Umbilical cord (tissue), 2 donors: ENCODE results near the gene INSC. TPM values are rescaled to one million over a fixed set of nuclear protein-coding genes. Genes with fewer than 3 reads are reported as not detected.
A peak's percentile ranks its signal among the peaks of the same experiment; 100 is the strongest.

Experiments
- DNase-seq: peaks from one replicate; pipeline ENCODE4 v3.0.0-alpha.2; 2015; ENCODE audit warnings: low spot score
- total RNA-seq: library from RNA; depleted of rRNA; stranded (reverse); fragments of >200 nt; gene quantifications from one replicate; pipeline ENCODE4 v1.2.3, GENCODE V29; 2014; ENCODE audit warnings: low replicate concordance; ENCODE audit not compliant: insufficient read depth

INSC gene
- total RNA-seq, 1 donor from 2014 or later: 0.72 TPM

DNA sequence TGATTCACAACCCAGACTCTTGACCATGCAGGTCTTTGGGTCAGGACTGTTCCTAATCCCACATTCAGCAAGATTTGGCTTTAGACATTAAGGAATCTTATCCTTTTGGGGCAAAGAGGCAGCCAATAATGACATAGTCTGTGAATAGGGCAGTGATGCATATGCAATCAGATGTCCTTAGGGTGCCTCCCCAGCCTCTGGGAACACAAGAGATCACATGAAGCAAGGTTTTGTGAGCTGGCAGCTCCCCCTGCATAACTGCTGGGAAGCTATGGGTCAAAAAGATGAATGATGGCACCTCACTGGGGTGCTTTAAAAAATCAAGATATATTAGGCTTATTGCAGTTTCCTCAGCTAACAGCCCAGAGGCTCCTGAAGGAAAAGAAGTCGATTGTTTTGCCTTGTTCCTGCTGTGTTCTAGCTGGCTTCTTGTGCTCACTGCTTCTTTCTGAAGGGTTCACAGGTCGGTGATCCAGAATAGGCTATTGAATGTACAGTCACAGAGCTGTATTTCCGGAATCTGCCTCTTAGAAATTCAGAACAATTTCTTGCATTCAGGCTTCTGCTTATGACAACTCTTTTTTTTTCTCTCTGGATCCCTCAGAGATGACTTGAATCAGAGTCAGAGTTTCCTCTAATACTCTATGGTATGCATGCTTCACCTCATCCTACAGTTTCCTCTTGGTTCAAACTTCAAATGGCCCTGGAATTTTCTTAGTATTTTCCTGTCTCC, 31.7 kb downstream of the INSC start:
- DNase-seq: no peak

GRCh38 chr11:15148169-15148568, 33.4 kb downstream of the INSC start:
- DNase-seq: peak; percentile 34

GRCh38 chr11:15149050-15149449, 34.3 kb downstream of the INSC start:
- DNase-seq: no peak

DNA sequence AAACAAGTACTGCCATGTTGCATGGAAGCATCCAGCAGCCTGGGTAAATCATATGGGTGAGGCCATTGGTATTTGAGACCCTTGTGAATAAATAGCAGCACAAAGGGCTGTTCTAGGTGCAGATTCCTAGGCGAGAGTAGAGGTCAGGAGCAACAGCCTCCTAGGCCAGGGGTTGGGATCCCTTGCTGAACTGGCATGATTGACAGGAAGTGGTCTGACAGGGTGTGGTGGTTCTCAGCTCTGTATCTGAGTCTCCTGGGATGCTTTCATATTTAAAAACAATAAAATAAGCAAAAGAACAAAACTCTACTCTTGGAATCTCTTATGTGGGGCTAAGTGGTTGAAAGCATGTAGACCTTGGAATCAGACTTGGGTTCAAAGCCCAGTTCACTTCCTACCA, 35.8 kb downstream of the INSC start:
- DNase-seq: no peak

DNA sequence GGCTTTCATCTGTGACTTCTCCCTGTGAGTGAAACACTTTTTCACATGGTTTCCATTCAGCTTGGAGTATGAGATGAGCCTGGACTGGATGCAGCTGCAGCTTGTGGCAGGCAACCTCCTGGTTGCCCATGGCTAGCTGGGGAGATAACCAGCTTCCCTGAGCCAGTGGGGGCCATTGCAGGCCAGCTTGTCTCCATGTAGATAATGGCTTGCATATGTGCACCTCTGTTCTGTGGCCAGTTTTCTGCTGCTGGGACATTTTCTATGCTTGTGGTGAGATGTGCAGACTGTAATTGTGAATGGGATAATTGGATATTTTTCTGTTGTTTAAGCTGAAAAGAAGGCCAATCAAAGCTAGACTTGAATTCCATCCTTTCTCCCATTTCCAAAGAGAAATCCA, 38.5 kb downstream of the INSC start:
- DNase-seq: no peak

GRCh38 chr11:15157181-15157580, 42.5 kb downstream of the INSC start:
- no peak for DNase-seq

DNA sequence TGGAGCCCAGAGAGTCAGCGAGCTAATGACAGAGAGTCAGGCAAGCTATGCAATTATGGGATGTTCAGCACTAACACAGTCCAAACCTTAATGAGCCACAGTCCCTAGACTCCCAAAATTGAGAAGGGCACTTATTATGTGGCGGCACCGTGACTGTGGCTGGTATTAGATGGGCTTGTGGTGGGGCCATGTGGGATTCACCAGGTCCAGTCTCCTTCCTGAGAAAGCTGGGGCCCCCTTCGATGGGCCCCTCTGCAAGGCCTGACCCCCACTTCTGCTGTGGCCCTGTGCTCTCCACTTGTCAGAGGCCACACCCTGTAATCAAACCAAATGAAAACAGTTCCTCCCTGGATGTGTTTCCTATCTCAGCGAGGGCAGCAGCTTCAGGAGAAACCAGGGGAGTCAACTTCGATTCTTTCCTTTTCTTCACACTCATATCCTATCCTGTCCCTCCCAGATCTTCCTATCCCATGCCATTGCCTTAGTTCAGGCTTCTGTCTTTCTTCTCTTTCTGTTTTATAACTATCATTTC, 42.9 kb downstream of the INSC start:
- DNase-seq: no peak

DNA sequence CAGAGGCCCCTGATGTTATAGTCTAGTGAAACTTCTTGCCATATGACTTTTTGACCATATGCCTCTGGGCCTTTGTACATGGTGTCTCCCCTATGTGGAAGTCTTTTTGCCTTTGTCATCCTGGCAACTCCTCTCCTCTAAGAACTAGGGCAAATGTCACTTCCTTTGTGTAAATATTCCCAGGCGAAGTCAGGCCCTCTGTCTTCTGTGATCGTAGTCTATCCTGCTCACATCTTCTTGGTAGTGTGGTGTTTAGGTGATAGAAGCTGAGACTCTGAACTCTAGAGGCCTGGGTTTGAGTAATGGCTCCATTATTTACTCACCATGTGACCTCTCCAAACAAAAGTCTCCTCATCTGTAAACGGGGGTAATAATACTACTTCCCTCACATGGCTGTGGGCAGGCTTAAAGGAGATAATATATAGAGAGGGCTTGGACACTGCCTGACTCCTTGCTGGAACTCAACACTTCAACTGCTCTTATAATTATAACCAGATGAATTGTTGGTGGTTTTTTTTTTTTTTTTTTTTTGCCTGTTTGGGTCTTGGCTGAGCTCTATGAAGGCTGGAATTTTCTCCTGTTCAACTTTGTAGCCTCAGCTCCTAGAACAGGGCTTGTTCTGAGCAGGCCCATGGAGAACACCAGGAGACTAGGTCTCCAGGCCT, 43.8 kb downstream of the INSC start:
- no peak for DNase-seq

DNA sequence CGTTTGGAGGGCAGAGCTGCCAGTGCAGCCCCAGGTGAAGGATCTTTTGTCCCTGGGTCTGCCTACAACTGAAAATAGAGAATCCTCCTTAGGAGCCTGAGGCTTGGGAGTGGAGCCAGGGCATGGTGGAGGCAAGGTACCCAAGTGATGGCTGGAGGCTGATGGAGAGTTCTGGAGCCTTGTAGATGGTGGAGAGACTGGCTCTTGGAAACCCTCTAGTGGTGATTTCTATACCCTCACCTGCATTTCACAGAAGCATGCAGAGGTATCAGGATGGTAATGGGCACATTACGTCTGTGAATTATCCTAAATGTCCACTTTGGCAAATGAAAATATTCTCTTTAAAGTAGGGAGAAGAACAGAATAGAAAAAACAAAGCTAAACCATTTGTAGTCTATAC, 44.4 kb downstream of the INSC start:
- DNase-seq: no peak

GRCh38 chr11:15161790-15162189, 47.1 kb downstream of the INSC start:
- DNase-seq: no peak

DNA sequence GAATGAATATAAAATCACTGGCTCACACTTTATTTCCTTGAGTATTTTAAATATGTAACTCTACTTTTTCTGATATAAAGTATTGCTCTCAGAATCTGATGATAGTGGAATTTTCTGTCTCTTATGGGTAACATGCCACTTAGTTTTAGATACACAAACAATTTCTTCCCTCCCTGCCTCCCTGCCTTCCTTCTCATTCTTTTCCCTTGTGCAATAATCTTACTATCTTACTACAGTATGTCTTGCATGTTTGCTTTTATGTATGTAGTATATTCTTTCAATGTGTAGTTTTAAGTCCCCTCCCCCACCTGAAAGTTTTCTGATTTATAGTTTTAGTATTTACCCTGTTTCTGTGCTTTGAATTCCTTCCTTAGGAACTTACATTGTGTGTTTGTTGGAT, 48.4 kb downstream of the INSC start:
- no peak for DNase-seq

DNA sequence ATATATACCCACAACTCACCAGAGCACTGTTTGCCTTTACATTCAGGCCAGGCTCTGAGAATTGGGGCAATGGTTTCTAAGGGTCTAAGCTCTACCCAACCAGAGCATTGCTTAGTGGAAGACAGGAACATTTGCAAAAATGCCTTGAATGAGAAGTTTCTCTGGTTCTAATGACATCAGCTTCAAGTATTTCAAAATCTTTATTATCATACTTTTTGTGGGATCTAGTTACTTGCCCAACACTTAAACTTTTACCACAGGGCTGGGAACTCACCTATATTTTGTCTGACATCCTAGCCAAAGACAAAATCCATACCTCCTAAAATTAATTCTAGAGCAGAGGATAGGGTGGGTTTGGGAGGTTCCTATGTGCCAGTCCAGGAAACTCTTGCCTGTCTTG, 51.5 kb downstream of the INSC start:
- DNase-seq: no peak

DNA sequence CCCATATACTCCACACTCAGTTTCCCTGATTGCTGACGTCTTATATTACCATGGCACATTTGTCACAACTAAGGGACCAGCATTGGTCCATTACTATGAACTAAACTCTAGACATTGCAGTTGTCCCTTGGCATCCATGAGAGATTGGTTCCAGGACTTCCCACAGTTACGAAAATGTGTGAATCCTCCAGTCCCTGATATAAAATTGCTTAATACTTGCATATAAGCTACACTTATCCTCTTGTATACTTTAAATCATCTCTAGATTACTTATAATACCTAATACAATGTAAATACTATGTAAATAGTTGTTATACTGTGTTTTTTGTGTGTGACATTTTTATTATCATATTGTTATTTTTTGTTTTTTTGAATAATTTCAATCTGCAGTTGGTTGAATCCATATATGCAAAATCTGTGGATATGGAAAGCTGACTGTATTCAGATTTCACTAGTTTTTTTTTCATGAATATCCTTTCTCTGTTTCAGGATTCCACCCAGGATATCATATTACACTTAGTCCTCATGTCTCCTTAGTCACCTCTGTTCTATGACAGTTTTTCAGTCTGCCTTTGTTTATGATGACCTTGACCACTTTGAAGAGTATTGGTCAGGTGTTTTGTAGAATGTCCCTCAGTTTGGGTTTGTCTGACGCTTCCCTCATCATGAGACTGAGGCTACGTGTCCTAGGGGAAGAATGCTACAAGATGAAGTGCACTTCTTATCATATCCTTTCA, 55.3 kb downstream of the INSC start:
- DNase-seq: no peak

DNA sequence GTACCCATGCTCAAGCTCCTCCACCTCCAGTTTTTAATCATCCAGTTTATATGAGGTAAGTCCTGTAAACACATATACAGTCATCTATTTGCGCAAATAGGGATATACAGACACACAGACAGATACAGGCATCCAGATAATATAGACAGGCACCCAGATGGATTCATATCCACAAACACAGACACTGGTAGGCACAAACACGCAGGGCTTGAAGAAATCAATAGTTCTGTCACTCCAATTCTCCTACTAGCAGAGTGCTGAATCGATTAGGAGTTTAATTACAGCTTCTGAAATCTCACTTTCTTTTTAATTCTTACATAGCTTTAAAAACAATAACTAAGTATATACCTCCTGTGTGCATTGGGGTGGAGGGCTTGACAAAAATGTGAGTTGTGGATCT, 56.0 kb downstream of the INSC start:
- DNase-seq: no peak

GRCh38 chr11:15171956-15172355, 57.2 kb downstream of the INSC start:
- DNase-seq: no peak

GRCh38 chr11:15175831-15176230, 61.1 kb downstream of the INSC start:
- DNase-seq: no peak

DNA sequence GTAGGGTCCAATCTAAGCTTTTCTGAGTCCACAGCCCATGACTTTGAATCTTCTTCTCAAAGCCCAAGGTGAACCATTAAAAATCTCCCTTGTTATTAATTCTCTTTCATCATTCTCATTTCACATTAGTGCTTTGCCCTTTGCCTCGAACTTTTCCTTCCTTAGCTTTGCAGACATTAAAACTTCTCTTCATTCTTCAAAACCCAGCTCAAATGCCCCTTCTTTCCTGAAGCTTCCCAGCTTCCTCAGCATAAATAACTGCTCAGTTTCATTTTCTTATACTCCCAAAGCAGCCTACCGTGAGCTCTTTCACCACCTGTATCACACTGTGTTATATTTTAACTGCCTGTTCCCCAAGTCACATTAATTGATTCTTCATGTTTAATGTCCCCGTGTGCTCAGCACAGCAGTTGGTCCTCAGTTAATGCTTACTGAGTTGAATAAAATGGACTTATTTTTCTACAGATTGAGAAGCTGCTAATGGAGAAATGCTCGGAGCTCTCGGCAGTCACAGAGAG, 62.0 kb downstream of the INSC start:
- DNase-seq: no peak

DNA sequence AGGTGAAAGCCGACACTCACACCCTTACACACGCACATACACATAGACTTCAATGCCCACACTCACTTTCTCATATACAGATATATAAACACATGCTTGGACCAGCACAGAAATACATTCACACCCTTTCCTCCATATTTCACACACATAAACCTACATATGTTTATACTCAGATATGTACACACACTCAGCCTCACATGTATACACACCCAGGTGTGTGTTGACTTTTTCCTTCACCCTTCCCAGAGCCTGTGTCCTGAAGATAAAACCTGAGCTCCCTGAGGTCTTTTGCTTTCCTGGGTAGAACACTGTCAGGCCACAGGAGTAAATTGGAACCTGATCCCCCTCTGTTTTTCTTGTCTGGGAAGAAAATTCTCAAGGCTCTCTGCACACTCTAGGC, 62.8 kb downstream of the INSC start:
- DNase-seq: no peak

GRCh38 chr11:15178214-15178613, 63.5 kb downstream of the INSC start:
- DNase-seq: no peak

DNA sequence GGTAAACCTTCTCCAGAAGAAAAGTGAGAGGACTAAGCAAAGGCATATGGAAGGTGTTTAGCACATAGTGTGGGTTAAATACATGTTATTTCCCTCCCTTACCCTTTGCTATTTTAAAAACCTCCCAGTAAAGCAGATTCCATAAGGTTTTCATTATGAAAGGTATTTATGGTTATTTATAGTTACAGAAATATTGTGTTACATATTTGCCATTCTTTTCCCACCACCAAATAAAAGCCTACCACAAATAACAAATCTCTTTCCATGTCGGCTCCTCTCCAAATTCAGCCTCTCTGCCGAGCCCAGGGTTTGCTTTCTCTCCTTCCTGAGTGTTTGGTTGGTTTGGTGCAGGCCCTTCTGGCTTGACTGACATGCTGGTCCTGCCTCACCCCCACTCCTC, 64.4 kb downstream of the INSC start:
- no peak for DNase-seq

- no peak for DNase-seq
These were observed 65.6 kb downstream of the INSC start for GRCh38 chr11:15180212-15180792.

GRCh38 chr11:15182372-15182771, 67.6 kb downstream of the INSC start:
- DNase-seq: no peak
